ENCODE data around the gene GDPD5. TPM values are rescaled to one million over a fixed set of nuclear protein-coding genes. Genes with fewer than 3 reads are reported as not detected.

GDPD5 gene
- total RNA-seq, 1 experiment from 2014 or later = 12.2 TPM

GRCh38 chr11:75436806-75437205, 88.9 kb downstream of the GDPD5 start:
- no peak for DNase-seq (ENCODE audit: low spot score)
- no peak overlapping the region for H3K27ac Mint-ChIP-seq
- no peaks in the 10 kb centered on the region for H3K9me3 Mint-ChIP-seq
- CTCF ChIA-PET = interaction anchor here (0.7 to 1.1 kb wide), 3 partner anchors 11 to 83 kb away, joined by 3 to 4 read pairs (median 3); no protein-coding TSS in a partner anchor
- no peaks in the 10 kb centered on the region for H3K36me3 Mint-ChIP-seq
- peaks cover 26% of the 10 kb centered on the region for H3K27me3 Mint-ChIP-seq (ENCODE audit: low read depth)
- POLR2A ChIA-PET = interaction anchor here (0.6 kb wide), 2 partner anchors 17 to 57 kb away, joined by 3 read pairs; no protein-coding TSS in a partner anchor
- H3K4me3 Mint-ChIP-seq = no peak overlapping the region
- TF ChIP-seq SP1 (CRISPR knock-in tag; conservative IDR thresholded peaks at IDR 0.05) (no peak), RELA (CRISPR knock-in tag; IDR thresholded peaks at IDR 0.05; ENCODE audit: borderline replicate concordance) (no peak), ESRRA (CRISPR knock-in tag; IDR thresholded peaks at IDR 0.05; ENCODE audit: borderline replicate concordance) (no peak), E2F5 (CRISPR knock-in tag; IDR thresholded peaks at IDR 0.05) (no peak)
- TF ChIP-seq, protein P1, sequence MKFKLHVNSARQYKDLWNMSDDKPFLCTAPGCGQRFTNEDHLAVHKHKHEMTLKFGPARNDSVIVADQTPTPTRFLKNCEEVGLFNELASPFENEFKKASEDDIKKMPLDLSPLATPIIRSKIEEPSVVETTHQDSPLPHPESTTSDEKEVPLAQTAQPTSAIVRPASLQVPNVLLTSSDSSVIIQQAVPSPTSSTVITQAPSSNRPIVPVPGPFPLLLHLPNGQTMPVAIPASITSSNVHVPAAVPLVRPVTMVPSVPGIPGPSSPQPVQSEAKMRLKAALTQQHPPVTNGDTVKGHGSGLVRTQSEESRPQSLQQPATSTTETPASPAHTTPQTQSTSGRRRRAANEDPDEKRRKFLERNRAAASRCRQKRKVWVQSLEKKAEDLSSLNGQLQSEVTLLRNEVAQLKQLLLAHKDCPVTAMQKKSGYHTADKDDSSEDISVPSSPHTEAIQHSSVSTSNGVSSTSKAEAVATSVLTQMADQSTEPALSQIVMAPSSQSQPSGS (CRISPR knock-in tag; IDR thresholded peaks at IDR 0.05; ENCODE audit: borderline replicate concordance, low read depth) = no peak
- ATAC-seq = no peak
- peaks cover 30% of the 10 kb centered on the region for H3K4me1 Mint-ChIP-seq

DNA sequence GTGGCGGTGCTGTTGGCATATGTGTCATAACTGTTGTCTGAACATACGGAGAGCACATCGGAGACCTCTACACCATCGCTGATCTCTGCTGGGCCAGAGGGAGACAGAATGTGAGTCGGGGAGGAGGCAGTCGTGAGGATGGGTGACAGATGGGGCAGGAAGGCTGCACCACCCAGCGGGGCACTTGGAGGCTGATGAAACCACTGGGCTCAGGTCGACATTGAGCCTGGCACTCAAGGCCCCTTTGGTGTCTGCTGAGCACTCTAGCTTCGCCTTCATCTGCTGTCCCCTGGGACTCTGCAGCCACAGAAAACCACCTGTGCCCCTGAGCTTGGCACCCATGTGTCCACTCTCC, 90.2 kb downstream of the GDPD5 start:
- TF ChIP-seq, protein P2, sequence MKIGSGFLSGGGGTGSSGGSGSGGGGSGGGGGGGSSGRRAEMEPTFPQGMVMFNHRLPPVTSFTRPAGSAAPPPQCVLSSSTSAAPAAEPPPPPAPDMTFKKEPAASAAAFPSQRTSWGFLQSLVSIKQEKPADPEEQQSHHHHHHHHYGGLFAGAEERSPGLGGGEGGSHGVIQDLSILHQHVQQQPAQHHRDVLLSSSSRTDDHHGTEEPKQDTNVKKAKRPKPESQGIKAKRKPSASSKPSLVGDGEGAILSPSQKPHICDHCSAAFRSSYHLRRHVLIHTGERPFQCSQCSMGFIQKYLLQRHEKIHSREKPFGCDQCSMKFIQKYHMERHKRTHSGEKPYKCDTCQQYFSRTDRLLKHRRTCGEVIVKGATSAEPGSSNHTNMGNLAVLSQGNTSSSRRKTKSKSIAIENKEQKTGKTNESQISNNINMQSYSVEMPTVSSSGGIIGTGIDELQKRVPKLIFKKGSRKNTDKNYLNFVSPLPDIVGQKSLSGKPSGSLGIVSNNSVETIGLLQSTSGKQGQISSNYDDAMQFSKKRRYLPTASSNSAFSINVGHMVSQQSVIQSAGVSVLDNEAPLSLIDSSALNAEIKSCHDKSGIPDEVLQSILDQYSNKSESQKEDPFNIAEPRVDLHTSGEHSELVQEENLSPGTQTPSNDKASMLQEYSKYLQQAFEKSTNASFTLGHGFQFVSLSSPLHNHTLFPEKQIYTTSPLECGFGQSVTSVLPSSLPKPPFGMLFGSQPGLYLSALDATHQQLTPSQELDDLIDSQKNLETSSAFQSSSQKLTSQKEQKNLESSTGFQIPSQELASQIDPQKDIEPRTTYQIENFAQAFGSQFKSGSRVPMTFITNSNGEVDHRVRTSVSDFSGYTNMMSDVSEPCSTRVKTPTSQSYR (CRISPR knock-in tag; IDR thresholded peaks at IDR 0.05) = no peak
- TF ChIP-seq HMGA2 (CRISPR knock-in tag; IDR thresholded peaks at IDR 0.05) (no peak), ZNF416 (CRISPR knock-in tag; IDR thresholded peaks at IDR 0.05) (no peak), CREB1 (CRISPR knock-in tag; IDR thresholded peaks at IDR 0.05) (no peak), NR2C2 (CRISPR knock-in tag; IDR thresholded peaks at IDR 0.05) (no peak), MXD4 (CRISPR knock-in tag; IDR thresholded peaks at IDR 0.05; ENCODE audit: borderline replicate concordance) (no peak)
- POLR2A ChIA-PET = no interaction called here
- Mint-ChIP-seq H3K4me3 (no peak overlapping the region), H3K36me3 (no peaks in the 10 kb centered on the region), H3K9me3 (no peaks in the 10 kb centered on the region), H3K4me1 (peaks cover 37% of the 10 kb centered on the region), H3K27me3 (ENCODE audit: low read depth) (peaks cover 39% of the 10 kb centered on the region), H3K27ac (no peak overlapping the region)
- ATAC-seq (no peak), DNase-seq (ENCODE audit: low spot score) (no peak)
- CTCF ChIA-PET = interaction anchor here (4.2 to 4.9 kb wide), 2 partner anchors 16 to 96 kb away, joined by 24 to 31 read pairs; no protein-coding TSS in a partner anchor

DNA sequence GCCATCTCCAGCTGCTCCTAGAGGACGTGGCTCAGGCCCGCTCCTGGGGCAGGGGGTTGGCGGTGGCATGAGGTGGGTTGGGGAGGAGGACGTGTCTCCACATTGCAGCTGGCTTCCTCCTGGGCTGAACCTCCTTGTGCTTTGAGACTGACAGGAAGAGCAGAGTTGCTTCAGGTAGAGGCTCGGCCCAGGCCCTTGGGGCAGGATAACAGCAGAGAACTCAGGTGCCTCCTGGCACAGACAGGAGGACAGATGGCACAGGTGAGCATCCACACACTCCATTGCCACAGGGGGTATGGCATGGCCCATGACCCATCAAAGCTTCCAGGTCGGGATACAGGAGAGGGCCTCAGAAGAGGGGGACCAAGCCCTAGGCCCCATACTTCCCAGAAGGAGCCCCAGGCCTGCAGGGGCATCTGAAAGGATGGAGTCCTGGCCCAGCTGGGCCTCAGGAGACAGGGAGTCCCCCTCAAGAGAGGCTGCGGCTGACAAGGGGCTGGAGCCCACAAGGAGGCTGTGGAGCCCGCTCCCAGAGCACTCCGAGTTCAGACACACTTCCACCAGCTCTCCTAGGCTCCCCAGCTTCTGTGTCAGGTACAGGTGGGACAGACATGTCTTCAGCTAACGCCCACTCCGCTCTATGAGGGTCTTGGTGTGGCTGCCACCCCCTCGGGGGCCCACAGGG, 90.7 kb downstream of the GDPD5 start:
- H3K27ac Mint-ChIP-seq = no peak overlapping the region
- POLR2A ChIA-PET = no interaction called here
- H3K27me3 Mint-ChIP-seq (ENCODE audit: low read depth) = peaks cover 41% of the 10 kb centered on the region
- TF ChIP-seq ZNF317 (CRISPR knock-in tag; IDR thresholded peaks at IDR 0.05; ENCODE audit: borderline replicate concordance, low read depth) (no peak), JUN (CRISPR knock-in tag; IDR thresholded peaks at IDR 0.05) (no peak), ESRRA (CRISPR knock-in tag; IDR thresholded peaks at IDR 0.05; ENCODE audit: borderline replicate concordance) (no peak), ZNF396 (CRISPR knock-in tag; IDR thresholded peaks at IDR 0.05; ENCODE audit: borderline replicate concordance) (no peak), CTCF (IDR thresholded peaks at IDR 0.05) (no peak), ZNF219 (CRISPR knock-in tag; IDR thresholded peaks at IDR 0.05; ENCODE audit: borderline replicate concordance) (no peak), NFE2L1 (CRISPR knock-in tag; IDR thresholded peaks at IDR 0.05) (no peak), MXD4 (CRISPR knock-in tag; IDR thresholded peaks at IDR 0.05; ENCODE audit: borderline replicate concordance) (no peak)
- TF ChIP-seq, protein P3, sequence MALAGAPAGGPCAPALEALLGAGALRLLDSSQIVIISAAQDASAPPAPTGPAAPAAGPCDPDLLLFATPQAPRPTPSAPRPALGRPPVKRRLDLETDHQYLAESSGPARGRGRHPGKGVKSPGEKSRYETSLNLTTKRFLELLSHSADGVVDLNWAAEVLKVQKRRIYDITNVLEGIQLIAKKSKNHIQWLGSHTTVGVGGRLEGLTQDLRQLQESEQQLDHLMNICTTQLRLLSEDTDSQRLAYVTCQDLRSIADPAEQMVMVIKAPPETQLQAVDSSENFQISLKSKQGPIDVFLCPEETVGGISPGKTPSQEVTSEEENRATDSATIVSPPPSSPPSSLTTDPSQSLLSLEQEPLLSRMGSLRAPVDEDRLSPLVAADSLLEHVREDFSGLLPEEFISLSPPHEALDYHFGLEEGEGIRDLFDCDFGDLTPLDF (CRISPR knock-in tag; IDR thresholded peaks at IDR 0.05) = no peak
- TF ChIP-seq, protein P4, sequence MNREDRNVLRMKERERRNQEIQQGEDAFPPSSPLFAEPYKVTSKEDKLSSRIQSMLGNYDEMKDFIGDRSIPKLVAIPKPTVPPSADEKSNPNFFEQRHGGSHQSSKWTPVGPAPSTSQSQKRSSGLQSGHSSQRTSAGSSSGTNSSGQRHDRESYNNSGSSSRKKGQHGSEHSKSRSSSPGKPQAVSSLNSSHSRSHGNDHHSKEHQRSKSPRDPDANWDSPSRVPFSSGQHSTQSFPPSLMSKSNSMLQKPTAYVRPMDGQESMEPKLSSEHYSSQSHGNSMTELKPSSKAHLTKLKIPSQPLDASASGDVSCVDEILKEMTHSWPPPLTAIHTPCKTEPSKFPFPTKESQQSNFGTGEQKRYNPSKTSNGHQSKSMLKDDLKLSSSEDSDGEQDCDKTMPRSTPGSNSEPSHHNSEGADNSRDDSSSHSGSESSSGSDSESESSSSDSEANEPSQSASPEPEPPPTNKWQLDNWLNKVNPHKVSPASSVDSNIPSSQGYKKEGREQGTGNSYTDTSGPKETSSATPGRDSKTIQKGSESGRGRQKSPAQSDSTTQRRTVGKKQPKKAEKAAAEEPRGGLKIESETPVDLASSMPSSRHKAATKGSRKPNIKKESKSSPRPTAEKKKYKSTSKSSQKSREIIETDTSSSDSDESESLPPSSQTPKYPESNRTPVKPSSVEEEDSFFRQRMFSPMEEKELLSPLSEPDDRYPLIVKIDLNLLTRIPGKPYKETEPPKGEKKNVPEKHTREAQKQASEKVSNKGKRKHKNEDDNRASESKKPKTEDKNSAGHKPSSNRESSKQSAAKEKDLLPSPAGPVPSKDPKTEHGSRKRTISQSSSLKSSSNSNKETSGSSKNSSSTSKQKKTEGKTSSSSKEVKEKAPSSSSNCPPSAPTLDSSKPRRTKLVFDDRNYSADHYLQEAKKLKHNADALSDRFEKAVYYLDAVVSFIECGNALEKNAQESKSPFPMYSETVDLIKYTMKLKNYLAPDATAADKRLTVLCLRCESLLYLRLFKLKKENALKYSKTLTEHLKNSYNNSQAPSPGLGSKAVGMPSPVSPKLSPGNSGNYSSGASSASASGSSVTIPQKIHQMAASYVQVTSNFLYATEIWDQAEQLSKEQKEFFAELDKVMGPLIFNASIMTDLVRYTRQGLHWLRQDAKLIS (CRISPR knock-in tag; IDR thresholded peaks at IDR 0.05; ENCODE audit: borderline replicate concordance) = no peak

More for the DNA sequence above, 90.7 kb downstream of the GDPD5 start:
- no peak for ATAC-seq
- H3K36me3 Mint-ChIP-seq = no peaks in the 10 kb centered on the region
- peaks cover 37% of the 10 kb centered on the region for H3K4me1 Mint-ChIP-seq
- no peaks in the 10 kb centered on the region for H3K9me3 Mint-ChIP-seq
- no peak overlapping the region for H3K4me3 Mint-ChIP-seq
- DNase-seq (ENCODE audit: low spot score) = no peak
- CTCF ChIA-PET = interaction anchor here (1.3 to 4.9 kb wide), 3 partner anchors 10 to 97 kb away, joined by 3 to 31 read pairs (median 24); no protein-coding TSS in a partner anchor
